ENCODE results near the gene MNAT1.
"Not testable (repeated sequence)": the region's sequence is repeated elsewhere in the genome, so short reads cannot be mapped to it uniquely, and the experiment has no call there.

The MNAT1 gene

GRCh38 chr14:60819575-60819974, 85.0 kb downstream of the MNAT1 start:
- no peak for DNase-seq (ENCODE audit: low read depth)
- H3K4me3 ChIP-seq (ENCODE audit: low read depth, low read length) = no peak overlapping the region
- TF ChIP-seq CTCF (IDR thresholded peaks at IDR 0.05; ENCODE audit: low read depth, low read length, missing control alignments) = no peak

- no peak overlapping the region for H3K4me3 ChIP-seq (ENCODE audit: low read depth, low read length)
- TF ChIP-seq CTCF (IDR thresholded peaks at IDR 0.05; ENCODE audit: low read depth, low read length, missing control alignments) = no peak
- DNase-seq (ENCODE audit: low read depth) = no peak
Measured at GRCh38 chr14:60838601-60839000, 104.0 kb downstream of the MNAT1 start.

GRCh38 chr14:60839057-60839456, 104.5 kb downstream of the MNAT1 start:
- no peak overlapping the region for H3K4me3 ChIP-seq (ENCODE audit: low read depth, low read length)
- no peak for DNase-seq (ENCODE audit: low read depth)
- TF ChIP-seq CTCF (IDR thresholded peaks at IDR 0.05; ENCODE audit: low read depth, low read length, missing control alignments) = no peak

- no peak for TF ChIP-seq CTCF (IDR thresholded peaks at IDR 0.05; ENCODE audit: low read depth, low read length, missing control alignments)
- no peak overlapping the region for H3K4me3 ChIP-seq (ENCODE audit: low read depth, low read length)
- no peak for DNase-seq (ENCODE audit: low read depth)
Measured at GRCh38 chr14:60839657-60840056, 105.1 kb downstream of the MNAT1 start.

GRCh38 chr14:60840313-60840712, 105.8 kb downstream of the MNAT1 start:
- DNase-seq (ENCODE audit: low read depth) = no peak
- no peak for TF ChIP-seq CTCF (IDR thresholded peaks at IDR 0.05; ENCODE audit: low read depth, low read length, missing control alignments)
- no peak overlapping the region for H3K4me3 ChIP-seq (ENCODE audit: low read depth, low read length)

- DNase-seq (ENCODE audit: low read depth) = peak; percentile 25
- no peak for TF ChIP-seq CTCF (IDR thresholded peaks at IDR 0.05; ENCODE audit: low read depth, low read length, missing control alignments)
- no peak overlapping the region for H3K4me3 ChIP-seq (ENCODE audit: low read depth, low read length)
Measured at GRCh38 chr14:60845523-60845922, 111.0 kb downstream of the MNAT1 start.

GRCh38 chr14:60848066-60848465, 113.5 kb downstream of the MNAT1 start:
- TF ChIP-seq CTCF (IDR thresholded peaks at IDR 0.05; ENCODE audit: low read depth, low read length, missing control alignments) = no peak
- no peak for DNase-seq (ENCODE audit: low read depth)

GRCh38 chr14:60851692-60852091, 117.1 kb downstream of the MNAT1 start:
- DNase-seq (ENCODE audit: low read depth); H3K4me3 ChIP-seq (ENCODE audit: low read depth, low read length): not testable (repeated sequence)

More at GRCh38 chr14:60848066-60848465, 113.5 kb downstream of the MNAT1 start:
- H3K4me3 ChIP-seq (ENCODE audit: low read depth, low read length) = no peak overlapping the region
